CD4-positive, CD25-positive, alpha-beta regulatory T cell (primary cell): ENCODE data around the gene C5AR2. TPM values are rescaled to one million over a fixed set of nuclear protein-coding genes. Genes with fewer than 3 reads are reported as not detected.
A peak's percentile ranks its signal among the peaks of the same experiment; 100 is the strongest.
"Not testable (repeated sequence)": the region's sequence is repeated elsewhere in the genome, so short reads cannot be mapped to it uniquely, and the experiment has no call there.

Experiments
- ATAC-seq, 2 donors: fragments of 150-1000 bp; cut with Tn5 transposase; one replicate each; pipeline ENCODE4 v1.10.0; 2021; ENCODE audit warnings: low read depth in 2 of 2, moderate number of reproducible peaks in 2 of 2, moderate library complexity in 1 of 2
- DNase-seq, 3 donors: peaks; one replicate each; pipeline versions ENCODE4 v3.0.0 to v3.0.0-alpha.2; 2012 to 2022; ENCODE audit warnings: mixed read lengths in 1 of 3
- H3K27ac ChIP-seq: one replicate; pipeline ENCODE4 v1.7.0; 2013; ENCODE audit warnings: mild to moderate bottlenecking, low read length; ENCODE audit not compliant: insufficient read depth, poor library complexity, severe bottlenecking
- H3K27me3 ChIP-seq: one replicate; pipeline ENCODE4 v1.7.0; 2013; ENCODE audit warnings: low read length; ENCODE audit not compliant: control insufficient read depth, insufficient read depth
- H3K36me3 ChIP-seq: one replicate; pipeline ENCODE4 v1.7.0; 2013; ENCODE audit warnings: mild to moderate bottlenecking, low read length, moderate library complexity; ENCODE audit not compliant: control insufficient read depth, insufficient read depth
- H3K4me1 ChIP-seq: 2 replicates; pipeline ENCODE4 v1.7.0; 2013; ENCODE audit warnings: mild to moderate bottlenecking, low read length; ENCODE audit not compliant: insufficient read depth, control insufficient read depth, poor library complexity, severe bottlenecking
- H3K4me3 ChIP-seq: one replicate; pipeline ENCODE4 v1.7.0; 2013; ENCODE audit warnings: low read depth, mild to moderate bottlenecking, low read length, moderate library complexity
- H3K9me3 ChIP-seq, 2 experiments: 1 replicate in 1 of 2; 2 replicates in 1 of 2; pipeline ENCODE4 v1.7.0; 2013; ENCODE audit warnings: low read length in 2 of 2, mild to moderate bottlenecking in 1 of 2, moderate library complexity in 1 of 2; ENCODE audit not compliant: control insufficient read depth in 2 of 2
- H3K27ac Mint-ChIP-seq, 3 donors: one replicate each; pipeline ENCODE4 v1.8.0; 2020 to 2022; ENCODE audit warnings: mild to moderate bottlenecking in 3 of 3, mixed read lengths in 3 of 3, moderate library complexity in 2 of 3
- H3K27me3 Mint-ChIP-seq: one replicate; pipeline ENCODE4 v1.8.0; 2022; ENCODE audit warnings: mild to moderate bottlenecking, mixed read lengths
- H3K36me3 Mint-ChIP-seq: one replicate; pipeline ENCODE4 v1.8.0; 2020; ENCODE audit warnings: mixed read lengths
- H3K4me1 Mint-ChIP-seq, 4 donors: one replicate each; pipeline ENCODE4 v1.8.0; 2020 to 2022; ENCODE audit warnings: mixed read lengths in 4 of 4, mild to moderate bottlenecking in 1 of 4
- H3K4me3 Mint-ChIP-seq, 4 donors: one replicate each; pipeline ENCODE4 v1.8.0; 2020 to 2022; ENCODE audit warnings: mild to moderate bottlenecking in 4 of 4, mixed read lengths in 4 of 4, moderate library complexity in 3 of 4
- H3K9me3 Mint-ChIP-seq, 7 donors: one replicate each; pipeline ENCODE4 v1.8.0; 2020 to 2022; ENCODE audit warnings: mixed read lengths in 7 of 7, mild to moderate bottlenecking in 3 of 7, moderate library complexity in 2 of 7
- polyA plus RNA-seq, 4 donors: library from polyadenylated mRNA; unstranded; fragments of 300-500 nt; fragmentation: Illumina TruSeq; gene quantifications; one replicate each; pipeline ENCODE4 v1.2.3, GENCODE V29; 2021
- total RNA-seq: library from RNA; stranded (reverse); gene quantifications from one replicate; pipeline ENCODE4 v1.2.3, GENCODE V29; 2022

C5AR2 gene
- total and polyA plus RNA-seq, 5 donors from 2014 or later = 0.09 to 1.9 (median 0.23) TPM

DNA sequence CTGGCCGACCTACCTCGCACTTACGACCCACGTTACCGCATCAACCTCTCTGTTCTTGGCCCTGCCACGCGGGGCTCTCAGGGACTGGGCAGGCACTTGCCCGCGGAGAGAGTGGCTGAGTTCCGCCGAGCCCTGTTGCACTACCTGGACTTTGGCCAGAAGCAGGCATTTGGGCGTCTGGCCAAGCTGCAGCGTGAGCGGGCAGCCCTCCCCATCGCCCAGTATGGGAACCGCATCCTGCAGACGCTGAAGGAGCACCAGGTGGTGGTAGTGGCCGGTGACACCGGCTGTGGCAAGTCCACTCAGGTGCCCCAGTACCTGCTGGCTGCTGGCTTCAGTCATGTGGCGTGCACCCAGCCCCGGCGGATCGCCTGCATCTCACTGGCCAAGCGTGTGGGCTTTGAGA is 21.3 kb downstream of the C5AR2 start:
- Mint-ChIP-seq H3K27ac (no peak overlapping the region), H3K4me1 (peaks cover 10 to 51% (median 22%) of the 10 kb centered on the region in 4 donors), H3K27me3 (no peaks in the 10 kb centered on the region), H3K4me3 (peak overlapping the region in 1 of 4 donors; percentile 35), H3K9me3 (peaks cover 0 to 1% (median 0%) of the 10 kb centered on the region in 7 donors), H3K36me3 (peaks cover 24% of the 10 kb centered on the region)
- H3K36me3 ChIP-seq = peaks cover 47% of the 10 kb centered on the region
- no peaks in the 10 kb centered on the region for H3K27me3 ChIP-seq
- H3K27ac ChIP-seq = no peak overlapping the region
- no peak for ATAC-seq
- H3K4me3 ChIP-seq = no peak overlapping the region
- DNase-seq = no peak
- no peaks in the 10 kb centered on the region for H3K9me3 ChIP-seq
- peaks cover 22% of the 10 kb centered on the region for H3K4me1 ChIP-seq

DNA sequence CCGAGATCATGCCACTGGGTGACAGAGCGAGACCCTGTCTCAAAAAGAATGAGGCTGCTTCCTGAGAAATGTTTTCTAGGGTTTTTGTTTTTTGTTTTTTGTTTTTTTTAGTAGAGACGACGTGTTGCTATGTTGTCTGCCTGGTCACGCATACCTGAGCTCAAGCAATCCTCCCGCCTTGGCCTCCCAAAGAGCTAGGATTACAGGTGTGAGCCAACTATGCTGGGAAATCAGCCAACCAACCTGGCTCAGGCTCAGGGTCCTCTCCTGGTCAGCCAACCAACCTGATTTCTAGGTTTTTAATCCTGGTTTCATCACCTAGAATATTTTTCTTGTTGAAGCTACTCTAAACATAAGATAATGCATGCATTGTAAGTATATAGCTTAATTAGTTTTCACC is 24.9 kb downstream of the C5AR2 start:
- no peak overlapping the region for H3K27ac Mint-ChIP-seq
- DNase-seq = no peak
- H3K36me3 Mint-ChIP-seq = peaks cover 39% of the 10 kb centered on the region
- peaks cover 0 to 18% (median 2%) of the 10 kb centered on the region in 4 donors for H3K4me1 Mint-ChIP-seq
- ATAC-seq = no peak
- H3K9me3 ChIP-seq = no peaks in the 10 kb centered on the region
- H3K4me1 ChIP-seq = no peaks in the 10 kb centered on the region
- H3K4me3 Mint-ChIP-seq = no peak overlapping the region
- H3K9me3 Mint-ChIP-seq = peaks cover 0 to 1% (median 0%) of the 10 kb centered on the region in 7 donors
- peaks cover 81% of the 10 kb centered on the region for H3K36me3 ChIP-seq
- H3K27ac ChIP-seq = no peak overlapping the region
- H3K4me3 ChIP-seq = no peak overlapping the region
- H3K27me3 Mint-ChIP-seq = no peaks in the 10 kb centered on the region
- H3K27me3 ChIP-seq = no peaks in the 10 kb centered on the region

DNA sequence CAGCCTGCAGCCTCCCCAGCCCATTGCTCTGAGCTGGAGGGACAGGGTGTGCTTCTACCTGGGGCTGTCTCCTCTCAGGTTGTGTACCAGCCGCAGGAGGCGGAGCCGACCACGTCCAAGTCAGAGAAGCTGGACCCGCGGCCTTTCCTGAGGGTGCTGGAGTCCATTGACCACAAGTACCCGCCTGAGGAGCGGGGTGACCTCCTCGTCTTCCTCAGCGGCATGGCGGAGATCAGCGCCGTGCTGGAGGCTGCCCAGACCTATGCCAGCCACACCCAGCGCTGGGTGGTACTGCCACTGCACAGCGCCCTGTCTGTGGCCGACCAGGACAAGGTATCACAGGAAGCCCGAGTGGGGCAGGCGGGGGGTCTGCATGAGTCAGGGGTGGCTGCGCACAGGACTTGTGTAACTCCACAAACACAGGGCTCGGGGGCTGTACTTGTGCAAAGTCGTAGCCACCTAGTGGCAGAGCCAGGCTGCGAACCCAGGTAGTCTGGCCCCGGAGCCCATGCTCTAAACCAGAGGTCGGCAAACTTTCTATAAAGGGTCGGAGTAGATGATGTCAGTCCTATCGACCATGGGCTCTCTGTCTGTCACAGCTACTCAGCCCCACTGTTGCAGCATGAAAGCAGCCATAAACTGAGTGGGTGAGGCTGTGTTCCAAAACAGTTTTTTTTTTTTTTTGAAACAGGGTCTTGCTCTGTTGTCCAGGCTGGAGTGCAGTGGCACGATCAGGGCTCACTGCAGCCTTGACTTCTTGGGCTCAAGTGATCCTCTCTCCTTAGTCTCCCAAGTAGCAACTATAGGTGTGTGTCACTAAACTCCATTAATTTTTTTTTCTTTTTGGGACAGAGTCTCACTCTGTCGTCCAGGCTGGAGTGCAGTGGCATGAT is 26.1 kb downstream of the C5AR2 start:
- H3K27ac ChIP-seq = no peak overlapping the region
- H3K4me3 ChIP-seq = no peak overlapping the region
- H3K4me3 Mint-ChIP-seq = no peak overlapping the region
- H3K27me3 Mint-ChIP-seq = no peaks in the 10 kb centered on the region
- no peak for ATAC-seq
- no peak overlapping the region for H3K27ac Mint-ChIP-seq
- no peaks in the 10 kb centered on the region for H3K9me3 ChIP-seq
- H3K9me3 Mint-ChIP-seq = no peaks in the 10 kb centered on the region
- peak in 1 of 3 donors; percentile 37 for DNase-seq
- peaks cover 85% of the 10 kb centered on the region for H3K36me3 ChIP-seq
- no peaks in the 10 kb centered on the region for H3K27me3 ChIP-seq
- peaks cover 38% of the 10 kb centered on the region for H3K36me3 Mint-ChIP-seq
- no peaks in the 10 kb centered on the region for H3K4me1 ChIP-seq
- peaks cover 0 to 8% (median 0%) of the 10 kb centered on the region in 4 donors for H3K4me1 Mint-ChIP-seq

DNA sequence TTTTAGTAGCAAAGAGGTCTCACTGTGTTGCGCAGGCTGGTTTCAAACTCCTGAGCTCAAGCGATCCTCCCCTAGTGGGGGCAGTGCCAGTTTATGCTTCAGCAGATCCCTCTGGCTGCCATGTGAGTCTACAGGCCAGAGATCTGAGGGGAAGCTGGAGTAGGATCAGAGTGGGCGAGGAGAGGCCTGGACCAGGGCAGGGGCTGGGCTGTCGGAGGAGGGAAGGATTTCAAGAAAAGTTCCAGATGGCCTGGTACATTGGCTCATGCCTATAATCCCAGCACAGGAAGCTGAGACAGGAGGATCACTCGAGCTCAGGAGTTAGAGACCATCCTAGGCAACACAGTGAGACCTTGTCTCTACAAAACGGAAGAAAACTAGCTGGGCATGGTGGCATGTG is 27.0 kb downstream of the C5AR2 start:
- H3K4me3 Mint-ChIP-seq = no peak overlapping the region
- Histone ChIP-seq H3K27ac (no peak overlapping the region), H3K4me1 (no peaks in the 10 kb centered on the region), H3K36me3 (peaks cover 83% of the 10 kb centered on the region), H3K4me3 (no peak overlapping the region), H3K27me3 (no peaks in the 10 kb centered on the region), H3K9me3 (no peaks in the 10 kb centered on the region)
- DNase-seq = no peak
- H3K27ac Mint-ChIP-seq = no peak overlapping the region
- H3K9me3 Mint-ChIP-seq = no peaks in the 10 kb centered on the region
- no peaks in the 10 kb centered on the region for H3K27me3 Mint-ChIP-seq
- no peak for ATAC-seq
- peaks cover 0 to 6% (median 0%) of the 10 kb centered on the region in 4 donors for H3K4me1 Mint-ChIP-seq
- peaks cover 36% of the 10 kb centered on the region for H3K36me3 Mint-ChIP-seq

DNA sequence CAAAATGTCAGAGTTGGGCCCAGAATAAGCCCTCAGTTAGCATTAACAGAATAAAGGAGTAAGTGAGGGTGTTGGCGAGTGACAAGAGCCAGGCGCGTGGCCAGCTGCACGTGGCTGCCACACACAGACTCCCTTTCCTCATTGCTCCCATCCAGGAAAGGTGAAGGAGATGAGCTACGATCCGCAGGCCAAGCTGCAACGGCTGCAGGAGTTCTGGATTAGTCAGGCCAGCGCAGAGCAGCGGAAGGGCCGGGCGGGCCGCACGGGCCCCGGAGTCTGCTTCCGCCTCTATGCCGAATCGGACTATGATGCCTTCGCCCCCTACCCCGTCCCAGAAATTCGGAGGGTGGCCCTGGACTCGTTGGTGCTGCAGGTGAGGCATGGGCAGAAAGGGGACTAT is 30.3 kb downstream of the C5AR2 start:
- H3K4me3 Mint-ChIP-seq = no peak overlapping the region
- Histone ChIP-seq H3K27ac (no peak overlapping the region), H3K27me3 (no peaks in the 10 kb centered on the region), H3K4me3 (no peak overlapping the region), H3K4me1 (no peaks in the 10 kb centered on the region), H3K9me3 (no peaks in the 10 kb centered on the region), H3K36me3 (peaks cover 66% of the 10 kb centered on the region)
- ATAC-seq = no peak
- no peak for DNase-seq
- H3K27me3 Mint-ChIP-seq = no peaks in the 10 kb centered on the region
- H3K9me3 Mint-ChIP-seq = no peaks in the 10 kb centered on the region
- no peak overlapping the region for H3K27ac Mint-ChIP-seq
- H3K4me1 Mint-ChIP-seq = no peaks in the 10 kb centered on the region
- H3K36me3 Mint-ChIP-seq = peaks cover 35% of the 10 kb centered on the region

DNA sequence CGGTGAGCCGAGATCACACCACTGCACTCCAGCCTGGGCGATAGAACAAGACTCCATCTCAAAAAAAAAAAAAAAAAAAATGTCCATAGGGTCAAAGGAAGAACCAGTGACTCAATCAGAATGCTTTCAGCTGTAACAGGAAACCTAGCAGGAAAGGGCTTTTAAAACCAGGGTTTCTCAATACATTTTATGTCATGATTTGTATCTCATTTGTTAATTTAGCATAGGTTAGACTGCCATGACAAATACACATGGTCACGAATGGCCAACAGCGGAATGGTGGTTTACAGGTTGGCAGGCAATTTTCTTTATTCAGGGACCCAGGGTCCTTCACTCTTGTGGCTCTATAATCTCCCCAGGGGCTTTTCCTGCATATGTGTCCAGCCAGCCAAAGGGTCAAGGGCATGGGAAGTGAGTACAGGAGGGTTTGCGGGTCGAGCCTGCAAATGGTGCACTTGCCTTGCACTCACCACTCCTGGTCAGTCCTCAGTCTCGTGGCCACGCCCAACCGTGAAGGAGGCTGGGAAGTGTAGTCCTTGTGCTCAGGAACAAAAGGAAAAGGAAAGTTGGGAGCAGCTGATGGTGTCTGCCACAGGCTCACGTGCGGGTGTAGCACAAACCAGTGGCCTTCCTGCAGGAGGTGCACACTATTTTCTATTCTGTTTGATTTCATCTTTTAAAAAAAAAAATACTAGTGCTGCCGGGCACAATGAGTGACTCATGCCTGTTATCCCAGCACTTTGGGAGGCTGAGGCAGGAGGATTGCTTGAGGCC is 32.0 kb downstream of the C5AR2 start:
- no peaks in the 10 kb centered on the region for H3K27me3 Mint-ChIP-seq
- no peaks in the 10 kb centered on the region for H3K9me3 ChIP-seq
- H3K4me1 Mint-ChIP-seq = no peaks in the 10 kb centered on the region
- no peak overlapping the region for H3K4me3 Mint-ChIP-seq
- H3K4me3 ChIP-seq = no peak overlapping the region
- DNase-seq (no peak), ATAC-seq (no peak)
- H3K4me1 ChIP-seq = no peaks in the 10 kb centered on the region
- peaks cover 30% of the 10 kb centered on the region for H3K36me3 Mint-ChIP-seq
- no peak overlapping the region for H3K27ac ChIP-seq
- H3K27me3 ChIP-seq = no peaks in the 10 kb centered on the region
- peaks cover 54% of the 10 kb centered on the region for H3K36me3 ChIP-seq
- H3K9me3 Mint-ChIP-seq = no peaks in the 10 kb centered on the region
- no peak overlapping the region for H3K27ac Mint-ChIP-seq

DNA sequence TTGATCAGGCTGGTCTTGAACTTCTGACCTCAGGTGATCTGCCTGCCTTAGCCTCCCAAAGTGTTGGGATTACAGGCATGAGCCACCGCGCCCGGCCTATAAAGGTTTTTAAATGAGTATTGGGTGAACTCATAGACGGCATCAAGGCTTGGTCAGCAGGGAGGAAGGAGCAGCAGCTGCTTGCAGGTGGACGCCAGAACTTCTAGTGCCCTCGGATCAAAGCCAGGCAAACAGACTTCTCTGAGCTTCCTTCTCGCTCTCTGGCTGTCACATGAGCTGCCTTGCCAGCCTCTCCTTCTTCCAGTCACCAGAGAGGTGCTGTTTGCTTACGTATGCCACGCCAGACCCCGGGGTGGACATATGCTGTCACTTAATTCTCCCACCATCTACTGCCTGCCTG is 33.5 kb downstream of the C5AR2 start:
- not testable (repeated sequence) for H3K4me3 Mint-ChIP-seq, DNase-seq, ATAC-seq, H3K4me1 ChIP-seq, H3K9me3 Mint-ChIP-seq, H3K27ac Mint-ChIP-seq, H3K4me3 ChIP-seq, H3K27ac ChIP-seq, H3K27me3 Mint-ChIP-seq, H3K9me3 ChIP-seq, H3K4me1 Mint-ChIP-seq, H3K27me3 ChIP-seq
- peaks cover 31% of the 10 kb centered on the region for H3K36me3 Mint-ChIP-seq
- peaks cover 55% of the 10 kb centered on the region for H3K36me3 ChIP-seq
